RWPE2 (cell line): Measurements from ENCODE around the gene CMIP.

Source experiments
- ATAC-seq: fragments of 200-7000 bp; cut with Tn5 transposase; 3 replicates; pipeline ENCODE4 v1.9.1; 2021; ENCODE audit warnings: low read depth
- DNase-seq: peaks from one replicate; pipeline ENCODE4 v3.0.0-alpha.2; 2020; ENCODE audit warnings: low spot score
- H3K27ac ChIP-seq: fragments of 450-650 bp; 2 replicates; pipeline ENCODE4 v1.5.1; 2017; ENCODE audit warnings: mild to moderate bottlenecking; ENCODE audit not compliant: poor library complexity, severe bottlenecking
- H3K27me3 ChIP-seq: fragments of 250-450 bp; sonication (Bioruptor Pico); 2 replicates; pipeline ENCODE4 v1.5.1; 2021; ENCODE audit warnings: mild to moderate bottlenecking, moderate library complexity; ENCODE audit not compliant: insufficient read depth, poor library complexity, severe bottlenecking
- H3K36me3 ChIP-seq: fragments of 250-450 bp; sonication (Bioruptor Pico); 2 replicates; pipeline ENCODE4 v1.5.1; 2020; ENCODE audit warnings: low read depth, mild to moderate bottlenecking, moderate library complexity
- H3K4me1 ChIP-seq: fragments of 250-450 bp; sonication (Bioruptor Pico); 2 replicates; pipeline ENCODE4 v1.5.1; 2021; ENCODE audit warnings: mild to moderate bottlenecking, moderate library complexity; ENCODE audit not compliant: insufficient read depth, poor library complexity, severe bottlenecking
- H3K4me3 ChIP-seq: fragments of 250-450 bp; sonication (Bioruptor Pico); 2 replicates; pipeline ENCODE4 v1.5.1; 2021; ENCODE audit warnings: mild to moderate bottlenecking, moderate library complexity; ENCODE audit not compliant: severe bottlenecking
- H3K9me3 ChIP-seq: fragments of 250-450 bp; sonication (Bioruptor Pico); 2 replicates; pipeline ENCODE4 v1.5.1; 2021; ENCODE audit warnings: mild to moderate bottlenecking, moderate library complexity; ENCODE audit not compliant: severe bottlenecking
- TF ChIP-seq, protein P1 (sequence below): fragments of 450-650 bp; IDR thresholded peaks from one replicate; pipeline ENCODE4 v1.5.1; 2017; ENCODE audit warnings: mild to moderate bottlenecking, moderate library complexity; ENCODE audit not compliant: poor library complexity, severe bottlenecking

Gene CMIP

DNA sequence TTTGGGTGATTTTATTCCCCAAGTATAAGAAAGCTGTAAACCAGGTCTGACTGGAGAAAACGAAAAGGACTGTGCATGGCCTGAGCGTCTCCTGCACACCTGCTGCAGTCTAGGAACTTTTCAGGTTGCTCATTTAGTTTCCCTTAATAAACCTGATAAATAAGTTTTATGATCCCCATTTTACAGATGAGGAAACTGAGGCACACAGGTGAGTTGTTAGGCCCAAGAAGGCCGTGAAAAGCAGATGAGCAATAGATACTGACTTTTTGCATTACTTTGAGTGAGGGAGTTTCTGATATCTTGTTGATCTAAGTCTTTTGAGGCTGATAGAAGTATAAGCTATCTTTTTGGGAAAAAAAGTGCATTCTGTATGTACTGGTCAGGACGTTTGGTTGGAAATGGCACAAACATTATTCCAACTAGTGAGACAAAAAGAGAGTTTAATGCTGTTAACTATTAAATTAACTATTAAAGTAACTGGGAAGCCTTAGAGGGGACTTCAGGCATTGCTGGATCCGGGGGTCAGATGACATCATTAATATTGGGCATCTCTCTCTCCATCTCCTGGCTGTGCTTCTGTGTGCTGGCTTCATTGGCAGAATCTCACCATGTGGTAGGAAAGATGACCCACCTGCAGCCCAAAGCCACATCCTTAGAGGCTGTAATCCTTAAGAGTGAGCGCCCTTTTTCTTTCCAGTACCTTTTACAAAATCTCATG lies 163.4 kb downstream of the CMIP start:
- Histone ChIP-seq H3K36me3 (peaks cover 63% of the 10 kb centered on the region), H3K27me3 (no peaks in the 10 kb centered on the region), H3K27ac (no peak overlapping the region), H3K4me1 (peaks cover 18% of the 10 kb centered on the region), H3K9me3 (no peaks in the 10 kb centered on the region), H3K4me3 (no peak overlapping the region)
- TF ChIP-seq, protein P1, sequence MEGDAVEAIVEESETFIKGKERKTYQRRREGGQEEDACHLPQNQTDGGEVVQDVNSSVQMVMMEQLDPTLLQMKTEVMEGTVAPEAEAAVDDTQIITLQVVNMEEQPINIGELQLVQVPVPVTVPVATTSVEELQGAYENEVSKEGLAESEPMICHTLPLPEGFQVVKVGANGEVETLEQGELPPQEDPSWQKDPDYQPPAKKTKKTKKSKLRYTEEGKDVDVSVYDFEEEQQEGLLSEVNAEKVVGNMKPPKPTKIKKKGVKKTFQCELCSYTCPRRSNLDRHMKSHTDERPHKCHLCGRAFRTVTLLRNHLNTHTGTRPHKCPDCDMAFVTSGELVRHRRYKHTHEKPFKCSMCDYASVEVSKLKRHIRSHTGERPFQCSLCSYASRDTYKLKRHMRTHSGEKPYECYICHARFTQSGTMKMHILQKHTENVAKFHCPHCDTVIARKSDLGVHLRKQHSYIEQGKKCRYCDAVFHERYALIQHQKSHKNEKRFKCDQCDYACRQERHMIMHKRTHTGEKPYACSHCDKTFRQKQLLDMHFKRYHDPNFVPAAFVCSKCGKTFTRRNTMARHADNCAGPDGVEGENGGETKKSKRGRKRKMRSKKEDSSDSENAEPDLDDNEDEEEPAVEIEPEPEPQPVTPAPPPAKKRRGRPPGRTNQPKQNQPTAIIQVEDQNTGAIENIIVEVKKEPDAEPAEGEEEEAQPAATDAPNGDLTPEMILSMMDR, result no peak
- DNase-seq, result no peak
- no peak for ATAC-seq

- no peak for ATAC-seq
- Histone ChIP-seq H3K36me3 (peaks cover 67% of the 10 kb centered on the region), H3K4me1 (peaks cover 18% of the 10 kb centered on the region), H3K27ac (no peak overlapping the region), H3K9me3 (no peaks in the 10 kb centered on the region), H3K27me3 (no peaks in the 10 kb centered on the region), H3K4me3 (no peak overlapping the region)
- TF ChIP-seq, protein P1, result no peak
- no peak for DNase-seq
Observed at GRCh38 chr16:81608523-81609209, 164.1 kb downstream of the CMIP start.

DNA sequence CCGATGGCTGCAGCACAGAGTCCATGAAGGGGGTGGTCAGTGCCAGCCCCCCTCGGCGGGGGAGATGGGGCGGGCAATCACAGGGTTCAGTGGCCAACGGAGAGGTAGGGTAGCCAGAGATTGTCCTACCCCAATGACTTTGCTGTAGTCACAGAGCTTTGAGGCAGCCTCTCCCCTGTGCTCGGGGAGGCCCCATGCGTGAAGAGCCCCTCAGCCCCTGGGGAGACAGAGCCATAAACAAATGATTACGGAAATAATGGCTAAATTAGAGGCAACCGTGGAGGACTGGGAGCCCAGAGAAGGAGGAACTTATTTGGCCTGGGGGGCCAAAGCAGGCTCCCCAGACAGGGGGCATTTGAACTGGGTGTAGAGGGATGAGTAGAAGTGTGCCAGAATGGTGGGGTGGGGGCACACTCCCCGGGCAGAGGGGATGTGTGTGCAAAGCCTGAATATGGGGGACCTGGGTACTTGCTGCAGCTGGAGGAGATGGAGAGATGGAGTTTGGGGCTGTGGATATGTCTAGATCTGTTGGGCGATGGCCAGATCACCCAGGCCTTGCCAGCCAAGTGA lies 164.8 kb downstream of the CMIP start:
- H3K36me3 ChIP-seq, result peaks cover 70% of the 10 kb centered on the region
- no peak overlapping the region for H3K27ac ChIP-seq
- DNase-seq, result no peak
- H3K9me3 ChIP-seq, result no peaks in the 10 kb centered on the region
- TF ChIP-seq, protein P1, result no peak
- peaks cover 17% of the 10 kb centered on the region for H3K4me1 ChIP-seq
- ATAC-seq, result no peak
- no peaks in the 10 kb centered on the region for H3K27me3 ChIP-seq
- no peak overlapping the region for H3K4me3 ChIP-seq

GRCh38 chr16:81610144-81610842 lies 165.7 kb downstream of the CMIP start:
- ATAC-seq (peak; percentile 56), DNase-seq (no peak)
- Histone ChIP-seq H3K9me3 (no peaks in the 10 kb centered on the region), H3K27me3 (no peaks in the 10 kb centered on the region), H3K4me3 (no peak overlapping the region), H3K36me3 (peaks cover 71% of the 10 kb centered on the region), H3K4me1 (peaks cover 8% of the 10 kb centered on the region), H3K27ac (no peak overlapping the region)
- TF ChIP-seq, protein P1, result no peak
